HG03045 (cell line): ENCODE results near the gene TAF1C.
"Not testable (repeated sequence)": the region's sequence is repeated elsewhere in the genome, so short reads cannot be mapped to it uniquely, and the experiment has no call there.

Experiments
- ATAC-seq: cut with Tn5 transposase; IDR thresholded peaks from one replicate; pipeline ENCODE4 v1.9.1; 2021; ENCODE audit warnings: mild to moderate bottlenecking, moderate library complexity; ENCODE audit not compliant: unreplicated experiment

The TAF1C gene

DNA sequence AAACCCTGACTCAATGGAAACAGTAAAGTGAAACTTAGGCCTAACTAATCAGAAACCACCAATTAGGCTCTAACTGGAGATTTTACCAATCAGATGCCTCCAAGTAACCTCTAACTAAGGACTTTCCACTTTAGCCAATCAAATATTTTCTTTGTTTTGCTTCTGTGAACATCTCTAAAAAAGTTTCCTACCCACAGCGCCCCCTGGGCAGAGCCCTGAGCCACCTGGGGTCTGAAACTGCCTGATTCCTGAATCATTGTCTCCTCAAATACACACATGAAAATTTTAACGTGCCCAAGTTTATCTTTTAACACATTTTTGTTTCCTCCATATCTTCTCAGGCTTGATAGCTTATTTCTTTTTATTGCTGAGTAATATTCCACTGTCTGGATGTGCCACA lies 23.1 kb upstream of the TAF1C start:
- ATAC-seq, result no peak

DNA sequence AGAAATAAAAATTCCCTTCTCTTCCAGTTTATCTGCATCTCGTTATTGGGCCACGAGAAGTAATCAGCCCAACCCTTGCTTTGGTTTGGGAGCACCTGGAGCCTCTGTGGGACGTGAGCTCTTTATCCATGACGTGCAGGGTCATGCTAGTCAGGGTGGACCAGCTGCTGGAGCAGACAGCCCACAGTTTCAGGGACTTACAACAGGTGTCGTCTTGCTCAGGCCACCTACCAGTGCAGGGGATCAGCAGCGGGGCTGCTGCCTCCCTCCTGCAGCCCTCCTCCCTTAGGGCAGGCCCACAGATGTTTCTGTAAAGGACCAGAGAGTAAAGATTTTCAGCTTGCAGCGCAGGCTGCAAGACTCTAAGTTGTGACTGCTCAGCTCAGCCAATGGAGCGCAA lies 21.0 kb upstream of the TAF1C start:
- no peak for ATAC-seq

DNA sequence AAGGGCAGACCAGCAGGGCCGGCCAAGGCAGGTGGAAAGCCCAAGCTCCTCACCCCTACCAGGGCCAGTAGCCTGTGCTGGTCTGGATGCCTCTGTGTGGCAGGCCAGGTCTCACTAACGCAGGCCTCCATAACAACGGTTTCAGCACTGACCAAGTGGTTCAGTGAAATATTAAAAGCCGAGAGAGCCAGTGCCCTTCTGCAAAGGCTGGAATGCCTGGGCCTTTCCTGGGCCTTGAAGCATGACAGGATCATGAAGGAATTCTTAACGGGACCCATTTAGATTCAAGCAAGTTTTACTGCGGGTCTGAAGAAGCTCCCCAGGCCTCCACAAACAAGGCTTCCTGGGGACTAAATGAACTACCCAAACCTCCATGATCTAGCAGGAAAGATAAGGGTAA lies 20.4 kb upstream of the TAF1C start:
- no peak for ATAC-seq

DNA sequence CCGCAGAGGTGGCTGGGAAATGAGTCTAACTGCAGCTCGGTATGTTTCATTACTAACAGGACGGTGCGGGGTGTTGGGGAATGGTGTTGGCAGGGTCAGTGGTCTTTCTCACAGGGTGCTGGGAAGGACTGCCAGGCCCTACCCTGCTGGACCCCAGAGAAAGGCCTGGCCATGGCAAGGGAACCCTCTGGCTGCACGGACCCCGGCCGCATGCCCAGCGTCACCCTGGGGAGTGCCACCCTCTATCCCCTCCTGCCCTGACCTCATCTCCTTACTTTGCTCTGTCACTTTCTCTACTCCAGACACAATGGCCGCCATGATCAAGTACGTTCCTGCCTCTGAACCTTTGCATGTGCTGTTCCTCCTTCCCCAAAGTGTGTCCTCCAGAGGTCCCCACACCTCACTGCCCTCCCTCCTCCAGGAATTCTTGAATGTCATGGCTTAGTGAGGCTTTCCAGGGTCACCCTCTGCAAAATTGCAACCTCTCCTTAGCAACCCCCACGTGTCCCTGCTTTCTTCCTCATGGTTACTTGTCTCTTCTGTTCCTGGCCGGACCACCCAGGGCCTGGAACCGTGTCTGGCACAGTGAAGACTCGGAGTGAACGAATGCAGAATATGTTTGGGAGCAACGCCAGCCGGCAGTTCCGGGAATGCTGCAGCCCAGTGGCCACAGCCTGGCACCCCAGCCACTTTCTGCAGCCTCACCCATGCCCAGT lies 19.3 kb upstream of the TAF1C start:
- no peak for ATAC-seq

DNA sequence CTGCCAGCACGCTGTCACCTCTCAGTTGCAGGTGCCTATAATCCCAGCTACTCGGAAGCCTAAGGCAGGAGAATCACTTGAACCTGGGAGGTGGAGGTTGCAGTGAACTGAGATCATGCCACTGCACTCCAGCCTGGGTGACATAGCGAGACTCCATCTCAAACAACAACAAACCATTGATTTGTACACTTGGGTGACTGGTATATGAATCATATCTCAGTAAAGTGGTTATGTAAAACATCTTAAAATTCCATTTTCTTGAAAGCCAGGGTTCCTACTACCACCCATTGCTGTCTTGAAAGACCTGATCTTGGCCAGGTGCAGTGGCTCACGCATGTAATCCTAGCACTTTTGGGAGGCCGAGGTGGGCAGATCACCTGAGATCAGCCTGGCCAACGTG lies 18.3 kb upstream of the TAF1C start:
- ATAC-seq, result not testable (repeated sequence)

DNA sequence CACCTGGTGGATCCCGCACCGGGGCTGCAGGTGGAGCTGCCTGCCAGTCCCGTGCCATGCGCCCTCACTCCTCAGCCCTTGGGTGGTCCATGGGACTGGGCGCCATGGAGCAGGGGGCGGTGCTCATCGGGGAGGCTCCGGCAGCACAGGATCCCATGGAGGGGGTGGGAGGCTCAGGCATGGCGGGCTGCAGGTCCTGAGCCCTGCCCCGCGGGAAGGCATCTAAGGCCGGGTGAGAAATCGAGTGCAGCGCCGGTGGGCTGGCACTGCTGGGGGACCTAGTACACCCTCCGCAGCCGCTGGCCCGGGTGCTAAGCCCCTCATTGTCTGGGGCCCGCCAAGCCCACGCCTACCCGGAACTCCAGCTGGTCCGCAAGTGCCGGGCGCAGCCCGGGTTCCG lies 17.7 kb upstream of the TAF1C start:
- not testable (repeated sequence) for ATAC-seq

DNA sequence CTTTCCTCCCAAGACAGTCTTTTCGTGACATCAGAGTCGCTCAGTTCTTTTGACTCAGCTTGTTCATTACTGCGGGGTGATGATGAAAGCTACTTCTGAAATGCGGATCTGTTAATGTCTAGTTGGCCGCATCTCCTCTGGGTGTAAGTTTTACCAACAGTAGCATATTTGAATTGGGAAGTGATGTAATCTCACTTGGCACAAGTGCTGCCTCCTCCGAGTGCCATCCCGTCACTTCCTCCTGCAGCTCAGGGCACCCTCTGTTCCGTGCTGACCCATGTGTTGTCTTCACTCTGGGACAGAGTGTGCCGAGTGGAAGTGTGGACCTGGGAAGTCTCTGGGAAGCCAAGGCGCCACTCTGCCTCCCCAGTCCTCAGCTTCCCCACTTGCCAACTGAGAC lies 13.0 kb upstream of the TAF1C start:
- no peak for ATAC-seq

DNA sequence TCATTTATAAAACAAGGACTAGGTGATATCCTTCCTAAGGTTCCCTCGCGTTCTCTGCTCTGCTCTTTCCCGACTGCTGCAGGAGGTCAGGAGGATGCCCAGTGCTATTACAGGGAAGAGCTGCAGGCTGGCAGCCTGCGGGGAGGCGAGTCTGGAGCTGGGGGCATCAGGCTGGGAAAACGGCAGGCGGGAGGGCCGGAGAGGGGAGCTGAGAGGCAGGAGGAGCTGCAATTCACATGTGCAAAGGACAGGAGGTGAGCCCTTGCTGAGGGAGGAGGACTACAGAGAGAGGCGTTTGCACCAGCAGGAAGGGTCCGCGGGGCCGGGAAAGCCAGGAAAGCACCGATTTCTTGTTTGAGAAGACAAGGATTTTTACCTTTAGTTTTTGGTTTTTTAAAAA lies 12.2 kb upstream of the TAF1C start:
- ATAC-seq, result no peak

DNA sequence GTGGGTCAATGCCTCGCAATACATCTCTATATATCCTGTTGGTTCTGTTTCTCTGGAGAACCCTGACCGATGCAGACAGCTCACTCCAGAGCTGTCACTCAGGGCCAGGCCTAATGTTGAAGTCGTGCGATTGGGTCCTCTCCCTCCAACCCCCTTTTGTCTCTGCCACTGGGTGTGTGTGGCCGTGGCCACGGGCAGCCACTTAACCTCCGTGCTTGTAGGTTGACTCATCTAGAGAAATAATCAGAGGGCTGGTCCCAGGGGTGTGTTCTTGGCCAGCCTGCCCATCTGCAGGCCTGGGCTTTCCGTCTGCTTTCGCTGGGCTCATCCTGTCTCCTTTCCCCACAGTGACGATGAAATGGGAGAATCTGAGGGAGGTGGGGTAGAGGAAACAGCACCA lies 11.5 kb upstream of the TAF1C start:
- ATAC-seq, result no peak

DNA sequence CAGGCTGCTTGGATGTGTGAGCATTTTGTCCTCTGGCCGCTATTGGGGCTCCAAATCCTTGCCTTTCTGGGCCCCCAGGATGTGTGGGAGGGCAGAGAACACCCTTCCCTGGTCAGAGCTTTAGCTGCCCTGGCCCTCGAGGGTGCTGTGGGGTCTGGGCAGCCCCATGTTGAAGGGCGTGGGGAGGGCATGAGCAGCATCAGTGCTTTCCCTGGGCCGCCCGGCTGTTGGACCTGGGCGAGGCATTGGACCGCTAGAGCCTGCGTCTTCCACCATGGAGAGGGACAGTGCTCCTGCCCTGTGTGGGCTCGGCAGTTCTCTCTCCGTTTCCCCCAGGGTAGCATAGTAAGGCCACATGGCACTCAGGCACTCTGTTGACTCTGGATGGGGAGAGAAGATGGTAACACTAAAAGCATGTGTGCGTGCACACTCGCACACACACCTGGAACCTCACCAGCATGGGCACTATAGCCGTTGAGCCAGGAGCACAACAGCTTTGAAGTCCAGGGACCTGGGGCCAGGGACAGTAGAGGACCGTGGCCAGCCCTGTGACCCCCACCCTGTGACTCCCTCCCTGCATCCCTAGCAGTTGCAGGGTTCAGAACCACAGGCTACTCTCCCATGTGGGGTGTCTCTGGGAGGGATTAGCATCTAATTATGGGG lies 10.7 kb upstream of the TAF1C start:
- no peak for ATAC-seq

DNA sequence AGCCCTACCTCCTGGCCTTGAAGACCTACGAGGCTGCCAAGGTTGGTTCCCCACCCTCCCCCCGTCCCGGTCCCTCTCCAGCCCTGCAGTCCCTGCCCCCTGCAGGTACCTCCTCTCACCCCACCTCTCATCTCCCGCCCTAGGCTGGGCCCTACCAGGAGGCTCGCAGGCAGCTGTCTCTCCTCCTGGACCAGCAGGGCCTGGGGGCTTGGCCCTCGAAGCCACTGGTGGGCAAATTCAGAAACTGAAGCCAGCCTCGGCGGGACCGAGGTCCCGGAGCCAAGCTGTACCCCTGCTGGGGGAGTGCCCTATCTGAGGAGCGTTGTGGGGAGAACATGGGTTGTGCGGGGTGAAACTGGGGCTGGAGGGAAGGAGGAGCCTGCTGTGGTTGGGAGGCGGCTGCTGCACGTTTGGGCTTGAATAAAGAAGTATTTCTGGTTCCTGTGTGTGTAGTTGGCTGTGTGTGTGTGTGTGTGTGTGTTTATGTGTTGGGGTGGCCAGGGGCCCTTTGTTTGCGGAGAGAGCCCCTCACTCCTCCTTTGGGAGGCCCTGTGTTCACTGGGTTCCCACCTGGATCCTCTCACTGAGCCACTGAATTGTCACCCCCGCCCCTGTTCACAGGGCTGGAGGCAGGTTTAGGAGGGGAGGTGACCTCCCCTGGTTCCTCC lies 10.0 kb upstream of the TAF1C start:
- no peak for ATAC-seq

DNA sequence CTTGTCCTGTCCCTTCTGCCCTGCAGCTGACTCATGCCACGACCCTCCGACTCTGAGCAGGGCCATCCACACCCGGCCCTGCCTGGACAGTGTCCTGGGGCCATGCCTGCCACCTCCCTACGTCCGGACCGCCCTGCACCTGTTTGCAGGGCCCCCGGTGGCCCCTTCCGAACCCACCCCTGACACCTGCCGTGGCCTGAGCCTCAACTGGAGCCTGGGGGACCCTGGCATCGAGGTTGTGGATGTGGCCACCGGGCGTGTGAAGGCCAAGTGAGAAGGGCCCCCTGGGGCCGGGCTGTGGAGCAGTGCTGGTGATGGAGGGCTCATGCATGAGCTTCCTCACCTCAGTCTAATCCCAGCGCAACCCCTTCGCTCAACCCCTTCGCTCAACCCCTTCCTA lies 9.2 kb upstream of the TAF1C start:
- ATAC-seq, result no peak

DNA sequence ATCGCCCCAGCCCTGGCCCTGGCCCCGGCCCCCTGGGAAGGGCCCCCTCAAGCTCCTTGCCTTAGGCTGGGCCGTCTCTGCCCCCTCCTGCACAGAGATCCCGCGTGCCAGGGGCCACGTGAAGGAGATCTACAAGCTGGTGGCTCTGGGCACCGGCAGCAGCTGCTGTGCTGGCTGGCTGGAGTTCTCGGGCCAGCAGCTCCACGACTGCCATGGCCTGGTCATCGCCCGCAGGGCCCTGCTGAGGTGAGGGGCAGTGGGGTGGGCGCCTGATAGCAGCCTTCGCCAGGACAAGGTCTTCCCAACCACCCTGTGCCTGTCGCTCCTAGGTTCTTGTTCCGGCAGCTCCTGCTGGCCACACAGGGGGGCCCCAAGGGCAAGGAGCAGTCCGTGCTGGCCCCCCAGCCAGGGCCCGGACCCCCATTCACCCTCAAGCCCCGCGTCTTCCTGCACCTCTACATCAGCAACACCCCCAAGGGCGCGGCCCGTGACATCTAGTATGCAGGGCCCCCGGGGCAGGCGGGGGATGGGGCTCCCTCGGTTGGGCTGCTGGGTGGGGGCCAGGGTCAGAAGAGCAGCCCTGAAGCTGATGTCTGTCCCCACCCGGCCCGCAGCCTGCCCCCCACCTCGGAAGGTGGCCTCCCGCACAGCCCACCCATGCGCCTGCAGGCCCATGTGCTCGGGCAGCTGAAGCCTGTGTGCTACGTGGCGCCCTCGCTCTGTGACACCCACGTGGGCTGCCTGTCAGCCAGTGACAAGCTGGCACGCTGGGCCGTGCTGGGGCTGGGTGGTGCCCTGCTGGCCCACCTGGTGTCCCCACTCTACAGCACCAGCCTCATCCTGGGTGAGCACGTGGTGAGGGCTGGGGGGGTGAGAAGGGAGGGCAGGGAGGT lies 8.6 kb upstream of the TAF1C start:
- no peak for ATAC-seq

DNA sequence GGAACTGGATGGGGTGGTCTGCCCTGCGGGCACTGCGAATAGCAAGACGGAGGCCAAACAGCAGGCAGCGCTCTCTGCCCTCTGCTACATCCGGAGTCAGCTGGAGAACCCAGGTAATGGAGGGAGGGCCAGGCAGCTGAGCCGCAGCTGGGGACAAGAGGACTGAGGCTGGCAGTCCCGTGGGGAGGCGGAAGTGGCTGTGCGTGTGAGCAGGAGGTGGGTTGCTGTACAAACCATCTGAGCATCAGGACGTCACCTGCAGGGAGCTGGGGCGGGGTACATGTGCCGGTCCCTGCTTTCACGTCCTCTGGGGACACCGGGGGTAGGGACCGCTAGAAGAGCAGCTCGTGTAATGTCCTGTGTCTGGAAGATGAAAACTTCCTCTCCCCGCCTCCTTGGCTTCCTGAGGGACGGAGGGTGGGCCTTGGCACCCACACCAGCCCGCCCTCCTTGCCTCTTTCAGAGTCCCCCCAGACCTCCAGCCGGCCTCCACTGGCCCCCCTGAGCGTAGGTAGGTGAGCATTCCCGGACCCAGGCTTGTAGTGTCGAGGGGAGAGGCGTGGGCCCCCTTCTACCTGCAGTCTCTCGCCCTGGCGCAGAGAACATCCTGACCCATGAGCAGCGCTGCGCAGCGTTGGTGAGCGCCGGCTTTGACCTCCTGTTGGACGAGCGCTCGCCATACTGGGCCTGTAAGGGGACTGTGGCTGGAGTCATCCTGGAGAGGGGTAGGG lies 7.8 kb upstream of the TAF1C start:
- no peak for ATAC-seq

DNA sequence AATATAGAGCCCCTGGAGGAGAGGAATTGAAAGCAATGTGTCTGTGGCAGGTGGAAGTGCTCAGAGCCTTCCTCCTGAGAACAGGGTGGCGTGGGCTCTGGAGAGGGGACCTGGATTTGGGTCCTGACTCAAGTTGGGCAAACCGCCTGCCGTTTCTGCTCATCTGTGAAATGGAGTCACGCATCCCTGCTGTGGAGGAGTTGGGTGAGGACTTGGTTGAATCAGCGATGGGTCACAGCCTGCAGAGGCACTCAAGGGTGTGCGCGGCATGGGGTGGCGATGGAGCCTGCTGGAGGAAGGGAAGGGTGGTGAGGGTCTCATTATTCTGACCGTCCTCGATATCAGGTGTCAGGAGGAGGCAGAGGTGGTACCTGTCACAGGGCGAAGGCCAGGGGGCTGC lies 7.2 kb upstream of the TAF1C start:
- no peak for ATAC-seq

DNA sequence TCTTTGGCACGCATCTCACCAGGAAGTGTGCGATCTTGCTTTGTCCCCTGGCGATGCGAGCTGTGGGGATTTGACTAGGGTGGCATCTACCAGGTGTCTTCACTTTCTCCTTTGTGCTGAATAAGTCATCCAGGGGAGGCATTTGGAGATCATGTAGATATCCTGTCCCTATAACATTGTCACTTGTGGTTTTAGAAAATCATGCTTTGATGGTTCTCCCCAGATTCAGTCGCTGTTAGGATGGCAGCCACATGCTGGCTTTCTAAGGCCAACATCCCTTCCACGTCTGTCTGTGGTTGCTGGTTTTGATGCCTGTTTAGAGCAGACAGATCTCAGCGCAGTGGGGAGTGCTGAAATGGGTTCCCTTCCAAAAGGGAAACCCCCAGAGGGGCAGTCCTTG lies 6.6 kb upstream of the TAF1C start:
- no peak for ATAC-seq

DNA sequence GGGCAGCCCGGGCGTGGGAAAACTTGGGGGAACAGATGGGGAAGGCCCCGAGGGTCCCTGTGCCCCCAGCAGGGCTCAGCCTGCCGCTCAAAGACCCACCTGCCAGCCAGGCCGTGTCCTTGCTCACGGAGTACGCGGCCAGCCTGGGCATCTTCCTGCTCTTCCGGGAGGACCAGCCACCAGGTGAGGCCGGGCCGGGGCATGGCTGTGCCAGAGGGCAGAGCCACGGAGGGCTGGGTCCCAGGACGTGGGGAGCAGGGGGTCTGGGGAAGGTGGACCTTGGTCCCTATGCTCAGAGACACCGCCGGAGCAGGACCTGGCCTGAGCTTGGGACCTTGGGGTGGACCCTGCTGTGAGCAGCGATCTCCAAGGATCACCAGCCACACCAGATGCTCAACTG lies 4.6 kb upstream of the TAF1C start:
- no peak for ATAC-seq

DNA sequence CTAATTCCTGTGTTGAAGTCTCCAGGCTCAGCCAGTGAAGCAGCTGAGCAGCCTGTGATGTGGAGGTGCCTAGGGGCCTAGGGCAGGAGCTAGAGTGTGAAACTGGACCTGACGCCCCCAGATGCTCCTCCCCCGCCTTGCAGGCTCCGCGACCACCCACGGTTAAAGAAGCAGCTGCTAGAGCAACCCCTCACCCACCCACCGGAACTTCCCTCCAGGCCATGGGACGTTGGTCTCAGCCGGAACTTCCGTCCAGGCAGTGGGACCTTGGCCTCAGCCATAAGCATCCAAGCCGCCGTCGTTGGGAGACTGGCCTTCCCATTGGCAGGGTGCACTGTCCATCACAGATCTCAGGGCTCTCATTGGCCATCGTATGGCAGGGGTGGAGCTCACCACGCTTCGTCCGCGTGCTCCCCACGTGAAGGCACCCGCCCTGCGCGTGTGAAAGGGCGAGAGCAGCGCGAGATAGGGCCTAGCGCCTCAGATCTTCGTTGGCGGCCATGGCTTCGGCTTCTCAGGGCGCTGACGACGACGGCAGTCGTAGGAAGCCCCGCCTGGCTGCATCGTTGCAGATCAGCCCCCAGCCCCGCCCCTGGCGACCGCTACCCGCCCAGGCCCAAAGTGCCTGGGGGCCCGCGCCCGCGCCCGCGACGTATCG lies 4.0 kb upstream of the TAF1C start, which contains the start of gene ADAD2:
Gene ADAD2, plus strand, starts transcription at position 427 of the 658 bp plus-strand sequence. Its CDS starts 74 bp downstream, at position 501.
- no peak for ATAC-seq

DNA sequence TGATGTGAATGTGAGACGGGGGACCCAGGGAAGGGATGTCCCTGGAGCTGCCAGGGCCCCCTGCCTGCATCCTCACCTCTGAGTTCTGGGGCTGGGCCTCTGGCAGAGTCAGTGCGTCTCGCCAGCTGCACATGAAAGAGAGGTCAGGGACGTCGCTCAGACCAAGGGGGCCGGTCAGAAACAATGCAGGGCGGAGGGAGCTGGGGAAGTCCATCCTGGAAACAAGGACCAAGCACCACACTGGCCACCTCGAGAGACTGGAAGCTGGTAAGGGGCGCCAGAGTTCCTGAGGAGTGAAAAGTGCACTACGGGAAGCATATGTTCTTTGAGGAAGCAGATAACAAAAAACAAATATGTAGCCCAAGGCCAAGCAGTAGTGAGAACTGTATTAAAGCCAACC lies 2.1 kb downstream of the TAF1C start:
- ATAC-seq, result no peak
